CD4-positive, CD25-positive, alpha-beta regulatory T cell (primary cell): ENCODE measurements around the gene INTS3. TPM values are rescaled to one million over a fixed set of nuclear protein-coding genes. Genes with fewer than 3 reads are reported as not detected.

Experiments
- ATAC-seq, 2 donors: fragments of 150-1000 bp; cut with Tn5 transposase; one replicate each; pipeline ENCODE4 v1.10.0; 2021; ENCODE audit warnings: low read depth in 2 of 2, moderate number of reproducible peaks in 2 of 2, moderate library complexity in 1 of 2
- DNase-seq, 3 donors: peaks; one replicate each; pipeline versions ENCODE4 v3.0.0 to v3.0.0-alpha.2; 2012 to 2022; ENCODE audit warnings: mixed read lengths in 1 of 3
- H3K27ac ChIP-seq: one replicate; pipeline ENCODE4 v1.7.0; 2013; ENCODE audit warnings: mild to moderate bottlenecking, low read length; ENCODE audit not compliant: insufficient read depth, poor library complexity, severe bottlenecking
- H3K27me3 ChIP-seq: one replicate; pipeline ENCODE4 v1.7.0; 2013; ENCODE audit warnings: low read length; ENCODE audit not compliant: control insufficient read depth, insufficient read depth
- H3K36me3 ChIP-seq: one replicate; pipeline ENCODE4 v1.7.0; 2013; ENCODE audit warnings: mild to moderate bottlenecking, low read length, moderate library complexity; ENCODE audit not compliant: control insufficient read depth, insufficient read depth
- H3K4me1 ChIP-seq: 2 replicates; pipeline ENCODE4 v1.7.0; 2013; ENCODE audit warnings: mild to moderate bottlenecking, low read length; ENCODE audit not compliant: insufficient read depth, control insufficient read depth, poor library complexity, severe bottlenecking
- H3K4me3 ChIP-seq: one replicate; pipeline ENCODE4 v1.7.0; 2013; ENCODE audit warnings: low read depth, mild to moderate bottlenecking, low read length, moderate library complexity
- H3K9me3 ChIP-seq, 2 experiments: 1 replicate in 1 of 2; 2 replicates in 1 of 2; pipeline ENCODE4 v1.7.0; 2013; ENCODE audit warnings: low read length in 2 of 2, mild to moderate bottlenecking in 1 of 2, moderate library complexity in 1 of 2; ENCODE audit not compliant: control insufficient read depth in 2 of 2
- H3K27ac Mint-ChIP-seq, 3 donors: one replicate each; pipeline ENCODE4 v1.8.0; 2020 to 2022; ENCODE audit warnings: mild to moderate bottlenecking in 3 of 3, mixed read lengths in 3 of 3, moderate library complexity in 2 of 3
- H3K27me3 Mint-ChIP-seq: one replicate; pipeline ENCODE4 v1.8.0; 2022; ENCODE audit warnings: mild to moderate bottlenecking, mixed read lengths
- H3K36me3 Mint-ChIP-seq: one replicate; pipeline ENCODE4 v1.8.0; 2020; ENCODE audit warnings: mixed read lengths
- H3K4me1 Mint-ChIP-seq, 4 donors: one replicate each; pipeline ENCODE4 v1.8.0; 2020 to 2022; ENCODE audit warnings: mixed read lengths in 4 of 4, mild to moderate bottlenecking in 1 of 4
- H3K4me3 Mint-ChIP-seq, 4 donors: one replicate each; pipeline ENCODE4 v1.8.0; 2020 to 2022; ENCODE audit warnings: mild to moderate bottlenecking in 4 of 4, mixed read lengths in 4 of 4, moderate library complexity in 3 of 4
- H3K9me3 Mint-ChIP-seq, 7 donors: one replicate each; pipeline ENCODE4 v1.8.0; 2020 to 2022; ENCODE audit warnings: mixed read lengths in 7 of 7, mild to moderate bottlenecking in 3 of 7, moderate library complexity in 2 of 7
- polyA plus RNA-seq, 4 donors: library from polyadenylated mRNA; unstranded; fragments of 300-500 nt; fragmentation: Illumina TruSeq; gene quantifications; one replicate each; pipeline ENCODE4 v1.2.3, GENCODE V29; 2021
- total RNA-seq: library from RNA; stranded (reverse); gene quantifications from one replicate; pipeline ENCODE4 v1.2.3, GENCODE V29; 2022

INTS3 gene
- total and polyA plus RNA-seq, 5 donors from 2014 or later, result 6.9 to 39.5 (median 8.7) TPM

- ATAC-seq, result no peak
These were observed 64.8 kb downstream of the INTS3 start for GRCh38 chr1:153792631-153793041.

DNA sequence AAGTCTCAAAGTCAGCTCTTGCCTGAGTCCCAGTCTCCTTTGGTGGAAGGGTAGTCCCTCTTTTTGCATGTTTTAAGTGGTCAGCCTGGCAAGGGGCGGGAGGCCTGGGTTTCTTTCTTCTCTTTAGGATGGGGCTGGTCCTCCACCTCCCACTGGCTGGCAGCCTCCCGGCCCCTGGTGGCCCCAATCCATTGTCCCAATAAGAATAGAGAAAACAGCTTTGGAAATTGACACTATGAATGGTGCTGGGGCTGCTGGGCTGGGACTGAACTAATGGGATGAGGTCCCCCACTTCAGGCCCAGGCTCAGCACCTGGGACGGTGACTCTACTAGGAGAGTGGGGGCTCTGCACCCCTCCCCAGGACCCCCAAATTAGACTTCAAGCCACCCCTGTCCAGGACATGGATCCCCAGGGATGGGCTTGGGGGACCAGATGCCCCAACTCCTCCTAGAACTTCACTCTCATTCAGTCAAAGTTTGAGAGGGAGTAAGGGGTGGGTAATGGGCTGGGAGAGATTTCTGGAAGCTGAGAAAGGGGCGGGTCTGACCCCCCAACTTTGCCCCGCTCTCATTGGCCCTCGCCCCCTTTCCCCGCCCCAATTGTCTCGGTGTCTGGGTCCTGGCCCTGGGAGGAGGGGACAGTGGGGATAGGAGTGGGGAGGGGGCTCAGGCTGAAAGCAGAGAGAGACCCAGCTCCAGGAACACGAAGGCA lies 65.6 kb downstream of the INTS3 start:
- H3K36me3 Mint-ChIP-seq, result no peaks in the 10 kb centered on the region
- H3K27me3 Mint-ChIP-seq, result peaks cover 10% of the 10 kb centered on the region
- Histone ChIP-seq H3K4me3 (no peak overlapping the region), H3K9me3 (no peaks in the 10 kb centered on the region), H3K27me3 (no peaks in the 10 kb centered on the region), H3K36me3 (no peaks in the 10 kb centered on the region), H3K4me1 (peaks cover 3% of the 10 kb centered on the region), H3K27ac (no peak overlapping the region)
- no peaks in the 10 kb centered on the region for H3K9me3 Mint-ChIP-seq
- H3K27ac Mint-ChIP-seq, result no peak overlapping the region
- ATAC-seq (no peak), DNase-seq (no peak)
- H3K4me1 Mint-ChIP-seq, result peaks cover 7 to 20% (median 9%) of the 10 kb centered on the region in 4 donors
- no peak overlapping the region for H3K4me3 Mint-ChIP-seq

More at GRCh38 chr1:153792631-153793041, 64.8 kb downstream of the INTS3 start:
- Mint-ChIP-seq H3K27me3 (peaks cover 10% of the 10 kb centered on the region), H3K36me3 (no peaks in the 10 kb centered on the region), H3K4me1 (peaks cover 7 to 20% (median 9%) of the 10 kb centered on the region in 4 donors), H3K27ac (no peak overlapping the region), H3K9me3 (no peaks in the 10 kb centered on the region), H3K4me3 (no peak overlapping the region)
- no peaks in the 10 kb centered on the region for H3K27me3 ChIP-seq
- no peaks in the 10 kb centered on the region for H3K36me3 ChIP-seq
- DNase-seq, result no peak
- no peaks in the 10 kb centered on the region for H3K9me3 ChIP-seq
- H3K4me3 ChIP-seq, result no peak overlapping the region
- H3K4me1 ChIP-seq, result peaks cover 3% of the 10 kb centered on the region
- no peak overlapping the region for H3K27ac ChIP-seq

DNA sequence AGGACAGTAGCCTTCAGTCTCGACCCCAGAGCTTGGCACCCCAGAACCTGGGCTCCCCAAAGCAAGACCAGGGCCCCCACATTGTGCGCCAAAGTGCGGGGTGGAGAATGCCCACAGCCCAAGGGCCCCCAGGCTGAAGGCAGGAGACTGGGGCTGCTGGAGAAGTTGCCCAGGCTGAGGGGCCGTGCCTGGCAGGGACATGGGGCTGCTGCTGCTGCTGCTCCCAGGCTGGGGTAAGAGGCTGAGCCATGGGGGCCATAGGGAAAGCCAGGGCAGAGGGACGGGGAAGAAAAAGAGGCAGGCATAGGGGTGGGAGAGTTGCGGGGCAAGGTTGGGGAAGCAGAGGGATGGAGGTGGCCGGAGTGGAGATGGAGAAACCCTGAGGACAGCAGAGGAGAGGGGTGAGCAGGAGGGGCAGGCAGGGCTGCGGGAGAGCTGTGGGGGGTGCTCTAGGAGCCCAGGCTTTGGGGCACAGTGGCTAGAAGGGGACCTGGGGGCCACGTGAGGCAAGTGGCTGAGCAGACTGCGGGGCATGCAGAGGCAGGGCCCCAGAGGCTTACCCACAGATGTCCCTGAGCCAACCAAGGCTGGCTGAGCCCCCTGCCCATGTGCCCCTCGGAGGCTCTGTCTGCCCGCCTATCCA lies 66.2 kb downstream of the INTS3 start:
- no peak overlapping the region for H3K27ac ChIP-seq
- no peaks in the 10 kb centered on the region for H3K9me3 Mint-ChIP-seq
- H3K36me3 Mint-ChIP-seq, result no peaks in the 10 kb centered on the region
- H3K4me3 ChIP-seq, result no peak overlapping the region
- H3K4me1 ChIP-seq, result peaks cover 3% of the 10 kb centered on the region
- DNase-seq, result no peak
- peak overlapping the region in 1 of 3 donors; percentile 93 for H3K27ac Mint-ChIP-seq
- no peak overlapping the region for H3K4me3 Mint-ChIP-seq
- H3K27me3 ChIP-seq, result no peaks in the 10 kb centered on the region
- ATAC-seq, result no peak
- no peaks in the 10 kb centered on the region for H3K36me3 ChIP-seq
- H3K4me1 Mint-ChIP-seq, result peaks cover 7 to 20% (median 9%) of the 10 kb centered on the region in 4 donors
- no peaks in the 10 kb centered on the region for H3K9me3 ChIP-seq
- H3K27me3 Mint-ChIP-seq, result peaks cover 10% of the 10 kb centered on the region

GRCh38 chr1:153794624-153795329 lies 66.9 kb downstream of the INTS3 start:
- peaks cover 5% of the 10 kb centered on the region for H3K27me3 Mint-ChIP-seq
- peak overlapping the region in 2 of 3 donors; percentile 62 for H3K27ac Mint-ChIP-seq
- H3K4me1 Mint-ChIP-seq, result peaks cover 4 to 15% (median 8%) of the 10 kb centered on the region in 4 donors
- H3K9me3 Mint-ChIP-seq, result no peaks in the 10 kb centered on the region
- H3K27me3 ChIP-seq, result no peaks in the 10 kb centered on the region
- no peaks in the 10 kb centered on the region for H3K9me3 ChIP-seq
- no peaks in the 10 kb centered on the region for H3K36me3 ChIP-seq
- no peak overlapping the region for H3K4me3 Mint-ChIP-seq
- H3K27ac ChIP-seq, result no peak overlapping the region
- no peak overlapping the region for H3K4me3 ChIP-seq
- H3K36me3 Mint-ChIP-seq, result no peaks in the 10 kb centered on the region
- DNase-seq (no peak), ATAC-seq (no peak)
- no peaks in the 10 kb centered on the region for H3K4me1 ChIP-seq

GRCh38 chr1:153795330-153795837 lies 67.5 kb downstream of the INTS3 start:
- H3K4me1 Mint-ChIP-seq, result peaks cover 0 to 12% (median 8%) of the 10 kb centered on the region in 4 donors
- no peaks in the 10 kb centered on the region for H3K9me3 Mint-ChIP-seq
- ATAC-seq (no peak), DNase-seq (no peak)
- no peaks in the 10 kb centered on the region for H3K36me3 Mint-ChIP-seq
- H3K27me3 Mint-ChIP-seq, result no peaks in the 10 kb centered on the region
- H3K4me3 Mint-ChIP-seq, result no peak overlapping the region
- H3K27ac ChIP-seq, result no peak overlapping the region
- H3K4me3 ChIP-seq, result no peak overlapping the region
- H3K27ac Mint-ChIP-seq, result no peak overlapping the region
- no peaks in the 10 kb centered on the region for H3K4me1 ChIP-seq
- no peaks in the 10 kb centered on the region for H3K36me3 ChIP-seq
- H3K27me3 ChIP-seq, result no peaks in the 10 kb centered on the region
- H3K9me3 ChIP-seq, result no peaks in the 10 kb centered on the region

DNA sequence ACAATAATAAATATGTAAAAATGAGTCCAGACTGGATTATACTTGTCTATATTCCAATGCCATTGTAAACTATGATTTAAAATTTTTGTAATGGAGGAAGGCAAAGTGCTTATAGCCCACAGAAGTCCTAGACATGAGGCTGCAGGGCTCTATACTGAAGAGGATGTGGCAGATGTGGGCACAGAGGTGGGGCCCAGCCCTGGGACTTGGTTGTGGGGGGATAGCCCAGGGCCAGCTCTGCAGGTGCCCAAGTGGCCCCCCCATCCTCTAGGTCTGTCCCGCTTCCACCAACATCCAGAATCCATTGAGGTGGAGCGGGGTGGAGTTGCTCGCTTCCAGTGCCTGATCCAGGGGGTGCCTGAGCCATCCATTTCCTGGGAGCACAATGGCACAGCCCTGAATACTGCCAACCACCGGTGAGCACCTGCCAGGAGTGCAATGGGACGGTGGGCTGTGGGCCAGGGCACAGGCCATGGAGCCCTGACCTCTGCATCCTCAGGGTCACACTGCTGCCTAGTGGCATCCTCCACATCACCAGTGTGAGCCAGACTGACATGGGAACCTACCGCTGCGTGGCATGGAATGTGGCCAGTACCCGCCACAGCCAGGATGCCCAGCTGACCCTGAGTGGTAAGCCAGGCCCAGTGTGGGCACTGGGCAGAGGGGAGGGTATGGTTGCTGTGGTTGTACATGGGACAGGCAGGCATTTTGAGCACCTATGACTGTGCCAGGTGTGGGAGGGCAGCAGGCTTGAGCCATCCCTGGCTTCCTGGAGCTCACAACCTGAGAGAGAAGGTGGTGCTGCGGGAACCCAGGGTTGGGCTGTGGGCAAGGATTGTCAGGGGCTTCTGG lies 68.3 kb downstream of the INTS3 start:
- no peak overlapping the region for H3K27ac Mint-ChIP-seq
- Histone ChIP-seq H3K4me3 (no peak overlapping the region), H3K36me3 (no peaks in the 10 kb centered on the region), H3K27me3 (no peaks in the 10 kb centered on the region), H3K27ac (no peak overlapping the region), H3K4me1 (no peaks in the 10 kb centered on the region), H3K9me3 (no peaks in the 10 kb centered on the region)
- ATAC-seq (no peak), DNase-seq (peak in 1 of 3 donors; percentile 16)
- H3K36me3 Mint-ChIP-seq, result no peaks in the 10 kb centered on the region
- H3K9me3 Mint-ChIP-seq, result no peaks in the 10 kb centered on the region
- H3K27me3 Mint-ChIP-seq, result no peaks in the 10 kb centered on the region
- H3K4me1 Mint-ChIP-seq, result peaks cover 0 to 8% (median 5%) of the 10 kb centered on the region in 4 donors
- no peak overlapping the region for H3K4me3 Mint-ChIP-seq
